Neural progenitor cell (in vitro differentiated cells): ENCODE data around the gene NELFB. TPM values are rescaled to one million over a fixed set of nuclear protein-coding genes. Genes with fewer than 3 reads are reported as not detected.

ENCODE experiments used
- DNase-seq: peaks from one replicate; pipeline ENCODE4 v3.0.0-alpha.2; 2016; ENCODE audit warnings: low spot score
- H2AFZ ChIP-seq: fragments of 200-600 bp; sonication (generic); replicated peaks from 2 replicates; pipeline ENCODE4 v1.6.1; 2016; ENCODE audit warnings: antibody characterized with exemption
- H3F3A ChIP-seq: fragments of 200-600 bp; sonication (generic); 2 replicates; pipeline ENCODE4 v1.6.1; 2016; ENCODE audit warnings: antibody characterized with exemption, low read depth
- H3K27ac ChIP-seq: fragments of 200-600 bp; sonication (generic); 2 replicates; pipeline ENCODE4 v1.5.1; 2016; ENCODE audit warnings: mild to moderate bottlenecking
- H3K27me3 ChIP-seq: fragments of 200-600 bp; sonication (generic); 2 replicates; pipeline ENCODE4 v1.6.1; 2016; ENCODE audit warnings: mild to moderate bottlenecking, moderate library complexity
- H3K36me3 ChIP-seq: fragments of 200-600 bp; sonication (generic); 2 replicates; pipeline ENCODE4 v1.5.1; 2016
- H3K4me1 ChIP-seq: fragments of 200-600 bp; sonication (generic); 2 replicates; pipeline ENCODE4 v1.6.1; 2016; ENCODE audit warnings: mixed run types
- H3K4me2 ChIP-seq: fragments of 200-600 bp; sonication (generic); 2 replicates; pipeline ENCODE4 v1.6.1; 2016
- H3K4me3 ChIP-seq: fragments of 200-600 bp; sonication (generic); 2 replicates; pipeline ENCODE4 v1.5.1; 2016
- H3K79me2 ChIP-seq: fragments of 200-600 bp; sonication (generic); 2 replicates; pipeline ENCODE4 v1.6.1; 2016; ENCODE audit warnings: low read depth
- H3K9ac ChIP-seq: fragments of 200-600 bp; sonication (generic); 2 replicates; pipeline ENCODE4 v1.6.1; 2016
- H3K9me3 ChIP-seq: fragments of 200-600 bp; sonication (generic); 2 replicates; pipeline ENCODE4 v1.5.1; 2016; ENCODE audit warnings: low read depth
- H4K20me1 ChIP-seq: fragments of 200-600 bp; sonication (generic); 2 replicates; pipeline ENCODE4 v1.6.1; 2016; ENCODE audit warnings: low read depth
- H3K27ac Mint-ChIP-seq: 3 replicates; pipeline ENCODE4 v1.8.0; 2021; ENCODE audit warnings: mixed read lengths
- H3K27me3 Mint-ChIP-seq: 2 replicates; pipeline ENCODE4 v1.8.0; 2022; ENCODE audit warnings: low read depth, mild to moderate bottlenecking, inconsistent platforms, moderate library complexity, mixed read lengths; ENCODE audit not compliant: insufficient read depth
- H3K36me3 Mint-ChIP-seq: 3 replicates; pipeline ENCODE4 v1.8.0; 2021; ENCODE audit warnings: mixed read lengths
- H3K4me1 Mint-ChIP-seq: 3 replicates; pipeline ENCODE4 v1.8.0; 2021; ENCODE audit warnings: mixed read lengths
- H3K4me3 Mint-ChIP-seq: 3 replicates; pipeline ENCODE4 v1.8.0; 2021; ENCODE audit warnings: mild to moderate bottlenecking, moderate library complexity, mixed read lengths
- H3K9me3 Mint-ChIP-seq: 3 replicates; pipeline ENCODE4 v1.8.0; 2020; ENCODE audit warnings: mixed read lengths
- CTCF ChIP-seq: fragments of 200-600 bp; sonication (generic); IDR thresholded peaks from 2 replicates; pipeline ENCODE4 v1.5.1; 2017; ENCODE audit warnings: antibody characterized with exemption, mild to moderate bottlenecking
- EZH2 ChIP-seq: fragments of 200-600 bp; sonication (generic); IDR thresholded peaks from 2 replicates; pipeline ENCODE4 v1.6.1; 2017; ENCODE audit warnings: antibody characterized with exemption, mild to moderate bottlenecking, moderate library complexity
- EZH2phosphoT487 ChIP-seq: fragments of 200-600 bp; sonication (generic); IDR thresholded peaks from 2 replicates; pipeline ENCODE4 v1.6.1; 2017; ENCODE audit warnings: antibody characterized with exemption
- total RNA-seq: library from RNA; depleted of rRNA; stranded (reverse); fragments of >200 nt; gene quantifications from 2 replicates; pipeline ENCODE4 v1.2.3, GENCODE V29; 2015; ENCODE audit warnings: low replicate concordance

NELFB gene
- total RNA-seq, 1 donor from 2014 or later: 35.2 TPM

DNA sequence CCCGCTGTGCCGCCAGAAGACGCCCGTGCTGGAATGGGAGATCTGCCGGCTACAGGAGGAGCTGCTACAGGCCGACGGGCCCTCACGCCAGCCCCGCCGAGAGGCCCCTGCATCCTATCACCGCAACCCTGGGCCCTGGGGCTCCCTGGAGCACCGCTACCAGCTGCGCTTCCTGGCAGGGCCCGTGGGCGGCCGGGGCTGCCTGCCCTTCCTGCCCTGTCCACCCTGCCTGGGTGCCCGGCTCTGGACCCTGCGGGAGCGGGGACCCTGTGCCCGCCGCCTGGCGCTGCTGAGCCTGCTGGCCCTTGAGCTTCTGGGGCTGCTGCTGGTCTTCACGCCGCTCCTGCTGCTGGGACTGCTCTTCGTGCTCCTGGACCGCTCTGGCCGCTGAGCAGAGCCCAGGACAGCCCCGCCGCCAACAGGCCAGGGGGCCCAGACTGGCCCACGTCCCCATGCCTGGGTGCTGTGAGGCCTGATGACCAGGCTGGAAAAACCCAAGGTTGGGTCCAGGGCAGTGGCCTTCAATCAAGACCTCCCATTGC, 36.8 kb upstream of the NELFB start:
- Histone ChIP-seq H3K4me3 (no peak overlapping the region), H3K27ac (no peak overlapping the region), H3K4me1 (peaks cover 13% of the 10 kb centered on the region), H3K79me2 (no peaks in the 10 kb centered on the region), H3K9ac (no peak overlapping the region), H3K27me3 (peaks cover 25% of the 10 kb centered on the region), H3F3A (peaks cover 11% of the 10 kb centered on the region), H2AFZ (no peak overlapping the region), H3K36me3 (no peaks in the 10 kb centered on the region), H4K20me1 (peaks cover 7% of the 10 kb centered on the region), H3K9me3 (no peaks in the 10 kb centered on the region), H3K4me2 (no peak overlapping the region)
- no peaks in the 10 kb centered on the region for H3K36me3 Mint-ChIP-seq
- TF ChIP-seq EZH2: no peak
- no peak for TF ChIP-seq EZH2phosphoT487
- TF ChIP-seq CTCF: no peak
- no peaks in the 10 kb centered on the region for H3K9me3 Mint-ChIP-seq
- H3K27me3 Mint-ChIP-seq: peaks cover 2% of the 10 kb centered on the region
- no peak overlapping the region for H3K4me3 Mint-ChIP-seq
- no peak for DNase-seq
- H3K4me1 Mint-ChIP-seq: no peaks in the 10 kb centered on the region
- H3K27ac Mint-ChIP-seq: no peak overlapping the region

- H3K36me3 ChIP-seq: no peaks in the 10 kb centered on the region
- H3F3A ChIP-seq: peaks cover 12% of the 10 kb centered on the region
- no peak for TF ChIP-seq EZH2phosphoT487
- TF ChIP-seq CTCF: no peak
- no peak for TF ChIP-seq EZH2
- H4K20me1 ChIP-seq: peaks cover 7% of the 10 kb centered on the region
- H3K27me3 Mint-ChIP-seq: peaks cover 2% of the 10 kb centered on the region
- no peak overlapping the region for H3K27ac Mint-ChIP-seq
- no peak for DNase-seq
- H3K9me3 ChIP-seq: no peaks in the 10 kb centered on the region
- H3K4me1 ChIP-seq: peaks cover 13% of the 10 kb centered on the region
- no peaks in the 10 kb centered on the region for H3K79me2 ChIP-seq
- no peak overlapping the region for H3K9ac ChIP-seq
- H3K4me3 Mint-ChIP-seq: no peak overlapping the region
- H3K36me3 Mint-ChIP-seq: no peaks in the 10 kb centered on the region
- no peak overlapping the region for H3K4me2 ChIP-seq
- no peaks in the 10 kb centered on the region for H3K4me1 Mint-ChIP-seq
- no peak overlapping the region for H3K4me3 ChIP-seq
- H3K9me3 Mint-ChIP-seq: no peaks in the 10 kb centered on the region
- no peak overlapping the region for H2AFZ ChIP-seq
- H3K27me3 ChIP-seq: peaks cover 25% of the 10 kb centered on the region
- H3K27ac ChIP-seq: no peak overlapping the region
Observed at GRCh38 chr9:137218754-137219271, 36.3 kb upstream of the NELFB start.

GRCh38 chr9:137219757-137220316, 35.3 kb upstream of the NELFB start:
- no peak for TF ChIP-seq CTCF
- no peak for DNase-seq
- peak overlapping the region; percentile 10 for H3K4me3 Mint-ChIP-seq
- Histone ChIP-seq H3F3A (peaks cover 12% of the 10 kb centered on the region), H3K9ac (no peak overlapping the region), H3K27ac (no peak overlapping the region), H3K4me1 (peaks cover 13% of the 10 kb centered on the region), H2AFZ (no peak overlapping the region), H4K20me1 (peaks cover 7% of the 10 kb centered on the region), H3K9me3 (no peaks in the 10 kb centered on the region), H3K27me3 (peaks cover 25% of the 10 kb centered on the region), H3K4me2 (no peak overlapping the region), H3K36me3 (no peaks in the 10 kb centered on the region), H3K79me2 (no peaks in the 10 kb centered on the region), H3K4me3 (no peak overlapping the region)
- no peaks in the 10 kb centered on the region for H3K36me3 Mint-ChIP-seq
- no peaks in the 10 kb centered on the region for H3K9me3 Mint-ChIP-seq
- no peak overlapping the region for H3K27ac Mint-ChIP-seq
- no peaks in the 10 kb centered on the region for H3K4me1 Mint-ChIP-seq
- peaks cover 2% of the 10 kb centered on the region for H3K27me3 Mint-ChIP-seq
